ENCODE measurements around the gene KLF6. TPM values are rescaled to one million over a fixed set of nuclear protein-coding genes. Genes with fewer than 3 reads are reported as not detected.

Gene KLF6
- total RNA-seq, 1 experiment from 2014 or later, result 27.7 TPM

- H3K4me3 ChIP-seq, result no peak overlapping the region
- H2AFZ ChIP-seq, result no peak overlapping the region
- POLR2A ChIA-PET (ENCODE audit: unreplicated experiment), result no interaction called here
- peaks cover 45% of the 10 kb centered on the region for H3K4me1 ChIP-seq (replicated peaks; ENCODE audit: insufficient read depth)
- H3K27ac ChIP-seq, result 0 out of 2 replicates have a peak overlapping the region, but pooled peaks have one; percentile 96
- no TSS peak for BruUV-seq (replicated peaks)
- no peaks in the 10 kb centered on the region for H4K20me1 ChIP-seq (ENCODE audit: insufficient read depth)
- CTCF ChIA-PET, result no interaction called here
- intact Hi-C loops (cut with micrococcal nuclease; ENCODE audit: unreplicated experiment), result no loop called here
- H3K9me2 ChIP-seq (ENCODE audit: insufficient read depth), result no peaks in the 10 kb centered on the region
- H3K36me3 ChIP-seq (ENCODE audit: low read depth), result no peaks in the 10 kb centered on the region
- no peak for DNase-seq
- H3K4me2 ChIP-seq, result no peak overlapping the region; the same call in 1 of the 2 replicates
- TF ChIP-seq CTCF (conservative IDR thresholded peaks at IDR 0.05), result no peak
- no peak for TF ChIP-seq EZH2 (IDR thresholded peaks at IDR 0.05; ENCODE audit: low read depth)
- no peaks in the 10 kb centered on the region for H3K9me3 ChIP-seq (ENCODE audit: insufficient read depth, low read depth)
- H3K27me3 ChIP-seq (ENCODE audit: insufficient read depth, low read depth), result no peaks in the 10 kb centered on the region
- H3K79me2 ChIP-seq (ENCODE audit: low read depth), result no peaks in the 10 kb centered on the region
- peaks cover 36% of the 10 kb centered on the region for H3F3A ChIP-seq (ENCODE audit: insufficient read depth, low read depth)
Measured at GRCh38 chr10:3812141-3812540, 27.1 kb upstream of the KLF6 start.

- peak in 1 of 2 experiments; percentile 35 for DNase-seq
- no peaks in the 10 kb centered on the region for H3K79me2 ChIP-seq (ENCODE audit: low read depth)
- H3K9me3 ChIP-seq (ENCODE audit: insufficient read depth, low read depth), result no peaks in the 10 kb centered on the region
- ChIA-PET POLR2A (ENCODE audit: unreplicated experiment) (interaction anchor here (0.6 kb wide), 1 partner anchor 9 kb away, joined by 4 read pairs; no protein-coding TSS in a partner anchor), CTCF (no interaction called here)
- H3K4me1 ChIP-seq (replicated peaks; ENCODE audit: insufficient read depth), result peaks cover 53% of the 10 kb centered on the region
- no peak overlapping the region for H2AFZ ChIP-seq
- H4K20me1 ChIP-seq (ENCODE audit: insufficient read depth), result no peaks in the 10 kb centered on the region
- H3K9me2 ChIP-seq (ENCODE audit: insufficient read depth), result no peaks in the 10 kb centered on the region
- peaks cover 44% of the 10 kb centered on the region for H3F3A ChIP-seq (ENCODE audit: insufficient read depth, low read depth)
- H3K4me2 ChIP-seq, result peak overlapping the region; percentile 85
- BruUV-seq (replicated peaks), result no TSS peak
- intact Hi-C loops (cut with micrococcal nuclease; ENCODE audit: unreplicated experiment), result loop anchor here (2.0 kb wide), 3 partner anchors 49 to 79 kb away; no protein-coding TSS in a partner anchor
- no peaks in the 10 kb centered on the region for H3K36me3 ChIP-seq (ENCODE audit: low read depth)
- no peaks in the 10 kb centered on the region for H3K27me3 ChIP-seq (ENCODE audit: insufficient read depth, low read depth)
- peak overlapping the region; percentile 96 for H3K27ac ChIP-seq
- TF ChIP-seq CTCF (conservative IDR thresholded peaks at IDR 0.05) (no peak), EZH2 (IDR thresholded peaks at IDR 0.05; ENCODE audit: low read depth) (no peak)
- H3K4me3 ChIP-seq, result no peak overlapping the region; the same call in 1 of the 2 replicates
Measured at GRCh38 chr10:3811291-3811870, 26.4 kb upstream of the KLF6 start.

DNA sequence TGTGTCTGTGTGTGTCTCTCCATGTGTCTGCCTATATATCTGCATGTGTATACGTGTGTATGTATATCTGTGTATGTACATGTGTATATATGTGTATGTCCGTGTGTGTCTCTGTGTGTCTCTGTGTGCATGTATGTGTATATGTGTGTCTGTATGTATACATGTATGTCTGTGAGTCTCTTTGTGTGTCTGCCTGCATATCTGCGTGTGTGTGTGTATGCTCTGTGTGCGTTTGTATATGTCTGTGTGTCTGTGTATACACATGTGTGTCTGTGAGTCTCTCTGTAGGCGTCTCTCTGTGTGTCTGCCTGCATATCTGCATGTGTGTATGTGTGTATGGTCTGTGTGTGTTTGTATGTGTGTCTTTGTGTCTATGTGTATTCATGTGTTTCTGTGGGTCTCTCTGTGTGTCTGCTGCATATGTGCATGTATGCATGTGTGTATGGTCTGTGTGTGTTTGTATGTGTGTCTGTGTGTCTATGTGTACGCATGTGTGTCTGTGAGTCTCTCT is 23.7 kb upstream of the KLF6 start:
- Histone ChIP-seq H3K79me2 (ENCODE audit: low read depth) (no peaks in the 10 kb centered on the region), H3K4me1 (replicated peaks; ENCODE audit: insufficient read depth) (peaks cover 77% of the 10 kb centered on the region), H4K20me1 (ENCODE audit: insufficient read depth) (no peaks in the 10 kb centered on the region), H3K36me3 (ENCODE audit: low read depth) (no peaks in the 10 kb centered on the region), H3K9me3 (ENCODE audit: insufficient read depth, low read depth) (no peaks in the 10 kb centered on the region), H3K9me2 (ENCODE audit: insufficient read depth) (no peaks in the 10 kb centered on the region), H3K4me3 (no peak overlapping the region), H3K4me2 (peak overlapping the region; percentile 30; the same call in 1 of the 2 replicates), H3K27ac (peak overlapping the region; percentile 96; the same call in 1 of the 2 replicates), H2AFZ (no peak overlapping the region), H3K27me3 (ENCODE audit: insufficient read depth, low read depth) (no peaks in the 10 kb centered on the region), H3F3A (ENCODE audit: insufficient read depth, low read depth) (peaks cover 70% of the 10 kb centered on the region)
- TF ChIP-seq EZH2 (IDR thresholded peaks at IDR 0.05; ENCODE audit: low read depth), result no peak
- no peak for TF ChIP-seq CTCF (conservative IDR thresholded peaks at IDR 0.05)
- ChIA-PET POLR2A (ENCODE audit: unreplicated experiment) (interaction anchor here (0.7 kb wide), 1 partner anchor 45 kb away, joined by 6 read pairs; no protein-coding TSS in a partner anchor), CTCF (no interaction called here)
- intact Hi-C loops (cut with micrococcal nuclease; ENCODE audit: unreplicated experiment), result loop anchor here (5.0 kb wide), 1 partner anchor 534 kb away; no protein-coding TSS in a partner anchor
- BruUV-seq (replicated peaks), result no TSS peak
- no peak for DNase-seq
